Smooth muscle cell (in vitro differentiated cells): ENCODE results near the gene TMEM117. TPM values are rescaled to one million over a fixed set of nuclear protein-coding genes. Genes with fewer than 3 reads are reported as not detected.

Source experiments
- DNase-seq: peaks from one replicate; lab custom pipeline; 2025; ENCODE audit not compliant: unreplicated experiment; lab: John Stamatoyannopoulos, UW
- H2AFZ ChIP-seq: fragments of 200-600 bp; sonication (generic); 2 replicates; pipeline ENCODE4 v1.6.0; 2016; ENCODE audit warnings: antibody characterized with exemption, low read depth, mild to moderate bottlenecking
- H3F3A ChIP-seq: fragments of 200-600 bp; sonication (generic); 2 replicates; pipeline ENCODE4 v1.6.0; 2017; ENCODE audit warnings: antibody characterized with exemption, low read depth
- H3K27ac ChIP-seq: fragments of 200-600 bp; sonication (generic); 2 replicates; pipeline ENCODE4 v1.5.1; 2016; ENCODE audit warnings: low read depth, mild to moderate bottlenecking
- H3K27me3 ChIP-seq: fragments of 200-600 bp; sonication (generic); 2 replicates; pipeline ENCODE4 v1.6.1; 2016; ENCODE audit warnings: low read depth, mild to moderate bottlenecking
- H3K36me3 ChIP-seq: fragments of 200-600 bp; sonication (generic); 2 replicates; pipeline ENCODE4 v1.5.1; 2016; ENCODE audit warnings: low read depth
- H3K4me1 ChIP-seq: fragments of 200-600 bp; sonication (generic); 2 replicates; pipeline ENCODE4 v1.5.1; 2016; ENCODE audit warnings: low read depth
- H3K4me2 ChIP-seq: fragments of 200-600 bp; sonication (generic); 2 replicates; pipeline ENCODE4 v1.6.0; 2016; ENCODE audit warnings: mild to moderate bottlenecking
- H3K4me3 ChIP-seq: fragments of 200-600 bp; sonication (generic); 2 replicates; pipeline ENCODE4 v1.5.1; 2016; ENCODE audit warnings: mild to moderate bottlenecking
- H3K79me2 ChIP-seq: fragments of 200-600 bp; sonication (generic); 2 replicates; pipeline ENCODE4 v1.6.0; 2016; ENCODE audit warnings: low read depth, mild to moderate bottlenecking
- H3K9ac ChIP-seq: fragments of 200-600 bp; sonication (generic); 2 replicates; pipeline ENCODE4 v1.6.0; 2016; ENCODE audit warnings: low read depth
- H3K9me3 ChIP-seq: fragments of 200-600 bp; sonication (generic); replicated peaks from 2 replicates; pipeline ENCODE4 v1.5.1; 2016; ENCODE audit warnings: low read depth
- H4K20me1 ChIP-seq: fragments of 200-600 bp; sonication (generic); 2 replicates; pipeline ENCODE4 v1.6.0; 2016; ENCODE audit warnings: low read depth
- WGBS: methylation state at CpG from one replicate; pipeline ENCODE4 v1.1.7; 2016; ENCODE audit warnings: low lambda C conversion rate; 5-methylcytosine and 5-hydroxymethylcytosine counted together
- polyA plus RNA-seq: library from polyadenylated mRNA; unstranded; fragments of >200 nt; fragmentation: Nextera tagmentation; extraction: Ambion mirVana; gene quantifications from 2 replicates; pipeline ENCODE4 v1.2.1, GENCODE V29; 2016
- total RNA-seq: library from RNA; depleted of rRNA; stranded (reverse); fragments of >200 nt; gene quantifications from 2 replicates; pipeline ENCODE4 v1.2.3, GENCODE V29; 2014
- TF ChIP-seq, protein P1 (sequence below): fragments of 200-600 bp; sonication (generic); IDR thresholded peaks from 2 replicates; pipeline ENCODE4 v1.5.1; 2017; ENCODE audit warnings: borderline replicate concordance, mild to moderate bottlenecking, antibody characterized with exemption; ENCODE audit not compliant: insufficient read depth, poor library complexity, severe bottlenecking

TMEM117 gene
- total and polyA plus RNA-seq, 2 experiments from 2014 or later = 13.0 to 38.9 TPM

DNA sequence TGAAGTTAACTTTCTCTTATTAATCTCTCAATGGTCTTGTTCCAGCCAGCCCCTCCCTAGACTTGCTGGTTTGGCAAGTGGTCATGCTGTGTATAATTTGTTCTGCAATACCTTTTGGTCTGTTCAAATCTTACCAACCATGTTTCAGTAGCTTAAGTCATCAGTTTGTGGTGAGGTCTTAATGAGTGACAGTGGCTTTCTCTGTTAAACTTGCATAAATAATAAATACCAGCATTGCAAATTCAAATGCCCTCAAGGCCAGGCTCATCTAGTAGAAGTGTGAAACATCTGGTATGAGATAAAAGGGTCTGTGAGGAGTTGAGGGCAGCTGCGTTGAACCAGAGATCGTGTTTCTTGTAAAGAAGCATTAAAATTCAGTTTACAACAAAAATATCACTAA, 319.5 kb downstream of the TMEM117 start:
- H4K20me1 ChIP-seq = no peaks in the 10 kb centered on the region
- H3K27me3 ChIP-seq = no peaks in the 10 kb centered on the region
- peaks cover 3% of the 10 kb centered on the region for H3F3A ChIP-seq
- H3K4me3 ChIP-seq = no peak overlapping the region
- no peak overlapping the region for H3K27ac ChIP-seq
- H2AFZ ChIP-seq = no peak overlapping the region
- no peaks in the 10 kb centered on the region for H3K79me2 ChIP-seq
- no peaks in the 10 kb centered on the region for H3K4me1 ChIP-seq
- H3K36me3 ChIP-seq = no peaks in the 10 kb centered on the region
- H3K4me2 ChIP-seq = no peak overlapping the region
- WGBS = 19% methylated on average over 2 of the region's 2 CpGs
- no peak overlapping the region for H3K9ac ChIP-seq
- H3K9me3 ChIP-seq = no peaks in the 10 kb centered on the region
- TF ChIP-seq, protein P1, sequence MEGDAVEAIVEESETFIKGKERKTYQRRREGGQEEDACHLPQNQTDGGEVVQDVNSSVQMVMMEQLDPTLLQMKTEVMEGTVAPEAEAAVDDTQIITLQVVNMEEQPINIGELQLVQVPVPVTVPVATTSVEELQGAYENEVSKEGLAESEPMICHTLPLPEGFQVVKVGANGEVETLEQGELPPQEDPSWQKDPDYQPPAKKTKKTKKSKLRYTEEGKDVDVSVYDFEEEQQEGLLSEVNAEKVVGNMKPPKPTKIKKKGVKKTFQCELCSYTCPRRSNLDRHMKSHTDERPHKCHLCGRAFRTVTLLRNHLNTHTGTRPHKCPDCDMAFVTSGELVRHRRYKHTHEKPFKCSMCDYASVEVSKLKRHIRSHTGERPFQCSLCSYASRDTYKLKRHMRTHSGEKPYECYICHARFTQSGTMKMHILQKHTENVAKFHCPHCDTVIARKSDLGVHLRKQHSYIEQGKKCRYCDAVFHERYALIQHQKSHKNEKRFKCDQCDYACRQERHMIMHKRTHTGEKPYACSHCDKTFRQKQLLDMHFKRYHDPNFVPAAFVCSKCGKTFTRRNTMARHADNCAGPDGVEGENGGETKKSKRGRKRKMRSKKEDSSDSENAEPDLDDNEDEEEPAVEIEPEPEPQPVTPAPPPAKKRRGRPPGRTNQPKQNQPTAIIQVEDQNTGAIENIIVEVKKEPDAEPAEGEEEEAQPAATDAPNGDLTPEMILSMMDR = no peak
- DNase-seq = no peak

DNA sequence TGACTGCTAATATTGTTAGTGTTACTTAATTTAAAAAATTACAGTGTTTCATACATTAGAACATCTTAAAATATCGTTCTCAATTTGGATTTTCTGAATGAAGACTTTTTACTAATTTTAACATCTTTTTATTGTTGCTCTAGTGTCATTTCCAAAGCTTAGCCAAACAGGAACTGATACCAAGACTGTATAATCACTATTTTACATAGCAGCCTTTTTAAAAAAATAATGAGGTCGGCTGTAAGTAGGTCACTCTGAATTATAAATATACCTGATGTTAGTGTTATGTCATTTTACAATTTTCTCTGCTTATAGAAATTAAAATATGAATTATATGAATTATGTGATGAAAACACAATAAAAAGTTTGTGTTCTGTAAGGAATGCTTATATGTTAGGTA, 321.5 kb downstream of the TMEM117 start:
- no peak overlapping the region for H3K4me2 ChIP-seq
- no peak overlapping the region for H2AFZ ChIP-seq
- WGBS = 89% methylated on average over 2 of the region's 2 CpGs
- H3K9ac ChIP-seq = no peak overlapping the region
- no peak for DNase-seq
- no peak overlapping the region for H3K27ac ChIP-seq
- no peaks in the 10 kb centered on the region for H3K36me3 ChIP-seq
- H4K20me1 ChIP-seq = no peaks in the 10 kb centered on the region
- no peaks in the 10 kb centered on the region for H3K79me2 ChIP-seq
- no peak overlapping the region for H3K4me3 ChIP-seq
- TF ChIP-seq, protein P1 = no peak
- no peaks in the 10 kb centered on the region for H3K27me3 ChIP-seq
- H3K9me3 ChIP-seq = no peaks in the 10 kb centered on the region
- peaks cover 3% of the 10 kb centered on the region for H3F3A ChIP-seq
- no peaks in the 10 kb centered on the region for H3K4me1 ChIP-seq

DNA sequence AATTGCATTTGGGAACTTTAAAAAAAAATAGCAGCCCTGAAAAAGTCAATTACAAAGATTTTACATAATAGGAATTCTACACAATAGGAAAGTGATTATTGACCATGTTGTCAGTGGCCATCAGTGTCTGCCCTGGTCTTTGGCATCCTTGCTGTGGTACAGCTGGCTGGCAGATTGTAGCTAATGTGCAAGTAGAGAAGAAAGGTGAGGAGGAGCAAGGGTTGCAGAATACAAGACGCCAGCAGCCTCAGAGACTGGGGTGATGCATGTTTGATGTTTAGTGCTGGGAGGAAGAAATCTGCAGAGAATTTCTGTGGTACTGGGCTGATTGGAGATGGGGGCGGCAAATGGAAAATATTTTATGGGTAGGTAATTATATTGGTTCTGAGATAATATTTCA, 322.9 kb downstream of the TMEM117 start:
- H3K27ac ChIP-seq = no peak overlapping the region
- no peaks in the 10 kb centered on the region for H3K4me1 ChIP-seq
- H3K9ac ChIP-seq = no peak overlapping the region
- TF ChIP-seq, protein P1 = no peak
- no peak overlapping the region for H3K4me2 ChIP-seq
- no peaks in the 10 kb centered on the region for H3K79me2 ChIP-seq
- H3K36me3 ChIP-seq = no peaks in the 10 kb centered on the region
- 87% methylated on average over 2 of the region's 2 CpGs for WGBS
- no peaks in the 10 kb centered on the region for H3K9me3 ChIP-seq
- peaks cover 3% of the 10 kb centered on the region for H3F3A ChIP-seq
- H2AFZ ChIP-seq = no peak overlapping the region
- H3K4me3 ChIP-seq = no peak overlapping the region
- H3K27me3 ChIP-seq = no peaks in the 10 kb centered on the region
- H4K20me1 ChIP-seq = no peaks in the 10 kb centered on the region
- DNase-seq = no peak

DNA sequence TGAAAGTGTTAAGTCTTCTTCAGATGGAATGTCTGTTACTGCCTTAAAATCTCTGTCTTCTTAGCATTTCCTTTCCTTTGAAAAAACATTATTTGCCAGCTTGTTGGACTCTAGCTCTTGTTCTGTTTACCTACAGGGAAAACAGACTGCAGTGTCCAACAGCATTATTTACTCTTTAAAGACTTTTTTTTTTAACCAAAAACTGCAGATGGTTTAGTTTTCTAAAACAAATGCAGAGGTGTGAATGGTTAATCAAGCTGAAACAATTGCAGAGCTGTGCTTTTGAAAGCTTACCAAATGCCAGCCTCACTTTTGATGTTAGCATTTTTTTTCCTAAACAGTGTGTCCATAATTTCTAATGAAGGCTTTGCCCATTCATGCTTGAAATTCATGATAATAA, 323.3 kb downstream of the TMEM117 start:
- no peaks in the 10 kb centered on the region for H3K36me3 ChIP-seq
- H3F3A ChIP-seq = peaks cover 1% of the 10 kb centered on the region
- no peak overlapping the region for H3K4me3 ChIP-seq
- H3K9me3 ChIP-seq = no peaks in the 10 kb centered on the region
- no peaks in the 10 kb centered on the region for H3K27me3 ChIP-seq
- no peak overlapping the region for H3K27ac ChIP-seq
- H3K4me2 ChIP-seq = no peak overlapping the region
- no peak for DNase-seq
- no peaks in the 10 kb centered on the region for H4K20me1 ChIP-seq
- no peak overlapping the region for H2AFZ ChIP-seq
- no peaks in the 10 kb centered on the region for H3K4me1 ChIP-seq
- no peaks in the 10 kb centered on the region for H3K79me2 ChIP-seq
- H3K9ac ChIP-seq = no peak overlapping the region
- TF ChIP-seq, protein P1 = no peak
